Smooth muscle cell (in vitro differentiated cells): ENCODE data around the gene HIPK1. TPM values are rescaled to one million over a fixed set of nuclear protein-coding genes. Genes with fewer than 3 reads are reported as not detected.
A peak's percentile ranks its signal among the peaks of the same experiment; 100 is the strongest.

Experiments used
- DNase-seq: peaks from one replicate; lab custom pipeline; 2025; ENCODE audit not compliant: unreplicated experiment; lab: John Stamatoyannopoulos, UW
- H2AFZ ChIP-seq: fragments of 200-600 bp; sonication (generic); 2 replicates; pipeline ENCODE4 v1.6.0; 2016; ENCODE audit warnings: antibody characterized with exemption, low read depth, mild to moderate bottlenecking
- H3F3A ChIP-seq: fragments of 200-600 bp; sonication (generic); 2 replicates; pipeline ENCODE4 v1.6.0; 2017; ENCODE audit warnings: antibody characterized with exemption, low read depth
- H3K27ac ChIP-seq: fragments of 200-600 bp; sonication (generic); 2 replicates; pipeline ENCODE4 v1.5.1; 2016; ENCODE audit warnings: low read depth, mild to moderate bottlenecking
- H3K27me3 ChIP-seq: fragments of 200-600 bp; sonication (generic); 2 replicates; pipeline ENCODE4 v1.6.1; 2016; ENCODE audit warnings: low read depth, mild to moderate bottlenecking
- H3K36me3 ChIP-seq: fragments of 200-600 bp; sonication (generic); 2 replicates; pipeline ENCODE4 v1.5.1; 2016; ENCODE audit warnings: low read depth
- H3K4me1 ChIP-seq: fragments of 200-600 bp; sonication (generic); 2 replicates; pipeline ENCODE4 v1.5.1; 2016; ENCODE audit warnings: low read depth
- H3K4me2 ChIP-seq: fragments of 200-600 bp; sonication (generic); 2 replicates; pipeline ENCODE4 v1.6.0; 2016; ENCODE audit warnings: mild to moderate bottlenecking
- H3K4me3 ChIP-seq: fragments of 200-600 bp; sonication (generic); 2 replicates; pipeline ENCODE4 v1.5.1; 2016; ENCODE audit warnings: mild to moderate bottlenecking
- H3K79me2 ChIP-seq: fragments of 200-600 bp; sonication (generic); 2 replicates; pipeline ENCODE4 v1.6.0; 2016; ENCODE audit warnings: low read depth, mild to moderate bottlenecking
- H3K9ac ChIP-seq: fragments of 200-600 bp; sonication (generic); 2 replicates; pipeline ENCODE4 v1.6.0; 2016; ENCODE audit warnings: low read depth
- H3K9me3 ChIP-seq: fragments of 200-600 bp; sonication (generic); replicated peaks from 2 replicates; pipeline ENCODE4 v1.5.1; 2016; ENCODE audit warnings: low read depth
- H4K20me1 ChIP-seq: fragments of 200-600 bp; sonication (generic); 2 replicates; pipeline ENCODE4 v1.6.0; 2016; ENCODE audit warnings: low read depth
- WGBS: methylation state at CpG from one replicate; pipeline ENCODE4 v1.1.7; 2016; ENCODE audit warnings: low lambda C conversion rate; 5-methylcytosine and 5-hydroxymethylcytosine counted together
- polyA plus RNA-seq: library from polyadenylated mRNA; unstranded; fragments of >200 nt; fragmentation: Nextera tagmentation; extraction: Ambion mirVana; gene quantifications from 2 replicates; pipeline ENCODE4 v1.2.1, GENCODE V29; 2016
- total RNA-seq: library from RNA; depleted of rRNA; stranded (reverse); fragments of >200 nt; gene quantifications from 2 replicates; pipeline ENCODE4 v1.2.3, GENCODE V29; 2014
- TF ChIP-seq, protein P1 (sequence below): fragments of 200-600 bp; sonication (generic); IDR thresholded peaks from 2 replicates; pipeline ENCODE4 v1.5.1; 2017; ENCODE audit warnings: borderline replicate concordance, mild to moderate bottlenecking, antibody characterized with exemption; ENCODE audit not compliant: insufficient read depth, poor library complexity, severe bottlenecking

Gene HIPK1
- total and polyA plus RNA-seq, 2 experiments from 2014 or later = 12.0 to 34.2 TPM

DNA sequence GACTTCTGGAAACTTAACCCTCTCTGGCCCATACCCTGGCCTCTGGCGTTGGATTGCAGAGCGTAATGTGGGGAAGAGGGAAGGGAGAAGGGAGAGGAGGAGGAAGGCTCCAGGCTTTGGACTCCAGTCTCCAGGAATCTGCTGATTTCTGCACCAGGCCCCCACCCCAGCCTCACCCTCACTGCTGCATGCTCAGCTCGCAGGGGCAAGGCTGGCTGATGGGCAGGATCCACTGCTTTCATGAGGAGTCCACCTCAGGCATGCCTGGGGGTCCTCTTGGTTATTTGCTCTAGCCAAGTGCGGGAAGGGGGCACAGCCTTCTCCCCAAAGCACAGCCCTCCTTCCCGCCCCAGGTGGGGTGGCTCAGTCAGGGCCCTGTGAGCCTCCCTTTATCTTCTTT lies 53.8 kb downstream of the HIPK1 start:
- 58% methylated on average over 5 of the region's 5 CpGs for WGBS
- Histone ChIP-seq H3K4me1 (peaks cover 50% of the 10 kb centered on the region), H3K4me2 (peak overlapping the region; percentile 88), H3K27me3 (no peaks in the 10 kb centered on the region), H3K9me3 (no peaks in the 10 kb centered on the region), H3K27ac (peak overlapping the region; percentile 93), H2AFZ (no peak overlapping the region), H3K79me2 (peaks cover 15% of the 10 kb centered on the region), H3K9ac (peak overlapping the region; percentile 42), H3K4me3 (peak overlapping the region; percentile 36), H3K36me3 (no peaks in the 10 kb centered on the region), H4K20me1 (no peaks in the 10 kb centered on the region), H3F3A (peaks cover 24% of the 10 kb centered on the region)
- TF ChIP-seq, protein P1, sequence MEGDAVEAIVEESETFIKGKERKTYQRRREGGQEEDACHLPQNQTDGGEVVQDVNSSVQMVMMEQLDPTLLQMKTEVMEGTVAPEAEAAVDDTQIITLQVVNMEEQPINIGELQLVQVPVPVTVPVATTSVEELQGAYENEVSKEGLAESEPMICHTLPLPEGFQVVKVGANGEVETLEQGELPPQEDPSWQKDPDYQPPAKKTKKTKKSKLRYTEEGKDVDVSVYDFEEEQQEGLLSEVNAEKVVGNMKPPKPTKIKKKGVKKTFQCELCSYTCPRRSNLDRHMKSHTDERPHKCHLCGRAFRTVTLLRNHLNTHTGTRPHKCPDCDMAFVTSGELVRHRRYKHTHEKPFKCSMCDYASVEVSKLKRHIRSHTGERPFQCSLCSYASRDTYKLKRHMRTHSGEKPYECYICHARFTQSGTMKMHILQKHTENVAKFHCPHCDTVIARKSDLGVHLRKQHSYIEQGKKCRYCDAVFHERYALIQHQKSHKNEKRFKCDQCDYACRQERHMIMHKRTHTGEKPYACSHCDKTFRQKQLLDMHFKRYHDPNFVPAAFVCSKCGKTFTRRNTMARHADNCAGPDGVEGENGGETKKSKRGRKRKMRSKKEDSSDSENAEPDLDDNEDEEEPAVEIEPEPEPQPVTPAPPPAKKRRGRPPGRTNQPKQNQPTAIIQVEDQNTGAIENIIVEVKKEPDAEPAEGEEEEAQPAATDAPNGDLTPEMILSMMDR = no peak
- no peak for DNase-seq

DNA sequence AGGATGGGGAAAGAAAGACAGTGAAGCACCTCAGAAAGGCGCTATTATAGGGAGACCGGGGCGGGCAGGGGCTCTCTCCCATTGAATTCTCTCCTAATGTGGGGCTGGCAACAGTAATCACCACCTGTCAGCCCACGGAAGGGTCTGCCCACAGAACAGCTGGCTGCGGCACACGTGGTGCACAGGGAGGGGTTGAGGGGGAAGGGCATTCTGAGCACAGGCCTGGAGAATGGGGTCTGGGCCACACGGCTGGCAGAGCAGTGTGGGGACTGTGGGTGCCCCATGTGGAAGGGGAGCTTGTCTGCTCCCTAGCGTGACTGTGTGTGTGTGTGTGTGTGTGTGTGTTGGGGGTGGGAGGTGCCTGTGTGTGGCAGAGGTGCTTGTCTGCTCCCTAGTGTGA lies 54.3 kb downstream of the HIPK1 start:
- Histone ChIP-seq H3K9ac (peak overlapping the region; percentile 42), H3K4me2 (peak overlapping the region; percentile 88), H3F3A (peaks cover 24% of the 10 kb centered on the region), H3K27me3 (no peaks in the 10 kb centered on the region), H3K4me3 (peak overlapping the region; percentile 36), H3K79me2 (peaks cover 15% of the 10 kb centered on the region), H3K36me3 (no peaks in the 10 kb centered on the region), H2AFZ (no peak overlapping the region), H3K9me3 (no peaks in the 10 kb centered on the region), H3K27ac (peak overlapping the region; percentile 93), H4K20me1 (no peaks in the 10 kb centered on the region), H3K4me1 (peaks cover 46% of the 10 kb centered on the region)
- DNase-seq = no peak
- WGBS = 68% methylated on average over 8 of the region's 8 CpGs
- TF ChIP-seq, protein P1 = no peak

DNA sequence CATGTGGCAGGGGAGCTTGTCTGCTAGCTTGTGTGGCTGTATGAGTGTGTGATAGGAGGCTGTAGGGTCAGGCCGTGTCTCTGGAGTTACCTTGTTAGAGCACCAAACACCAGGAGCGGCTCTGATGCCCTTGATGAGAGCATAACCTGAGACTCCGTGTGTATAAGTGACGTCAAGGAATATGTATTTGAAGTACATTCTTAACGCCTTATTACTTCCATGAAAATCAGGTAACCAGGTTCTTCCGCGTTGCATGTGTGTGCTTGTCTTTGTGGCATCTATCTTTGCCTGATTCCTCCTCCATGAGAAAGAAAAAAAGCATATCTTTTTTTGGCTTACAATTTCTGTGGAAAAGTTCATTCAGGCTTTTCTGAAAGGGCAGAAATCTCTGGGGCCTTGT lies 54.7 kb downstream of the HIPK1 start:
- Histone ChIP-seq H3K27ac (peak overlapping the region; percentile 93), H3K36me3 (no peaks in the 10 kb centered on the region), H3F3A (peaks cover 24% of the 10 kb centered on the region), H4K20me1 (no peaks in the 10 kb centered on the region), H3K9me3 (no peaks in the 10 kb centered on the region), H3K9ac (no peak overlapping the region), H3K4me3 (no peak overlapping the region), H2AFZ (no peak overlapping the region), H3K27me3 (no peaks in the 10 kb centered on the region), H3K4me2 (peak overlapping the region; percentile 88), H3K4me1 (peaks cover 43% of the 10 kb centered on the region), H3K79me2 (peaks cover 15% of the 10 kb centered on the region)
- WGBS = 89% methylated on average over 7 of the region's 7 CpGs
- TF ChIP-seq, protein P1 = no peak
- no peak for DNase-seq

DNA sequence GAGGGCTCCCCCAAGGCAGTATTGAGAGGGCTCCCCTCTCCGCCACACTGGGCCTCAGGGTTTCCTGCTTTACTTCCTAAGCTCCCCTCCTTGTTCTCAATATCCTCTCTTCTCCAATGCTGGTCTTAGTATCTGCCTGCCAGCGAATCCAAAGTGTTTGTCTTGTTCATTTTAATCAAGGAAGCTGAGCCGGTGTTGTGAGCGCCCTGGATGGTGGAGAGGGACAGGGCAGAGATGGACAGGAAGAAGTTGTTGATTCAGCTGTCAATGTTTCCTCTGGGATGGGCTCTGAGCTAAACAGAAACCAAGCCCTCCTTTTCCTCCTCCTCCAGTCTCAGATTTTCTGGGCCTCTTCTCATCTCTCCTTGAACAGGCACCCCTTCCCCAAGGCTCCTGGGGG lies 55.6 kb downstream of the HIPK1 start:
- Histone ChIP-seq H3K27me3 (no peaks in the 10 kb centered on the region), H3K9ac (no peak overlapping the region), H3K9me3 (no peaks in the 10 kb centered on the region), H3K27ac (no peak overlapping the region), H2AFZ (no peak overlapping the region), H3K79me2 (peaks cover 15% of the 10 kb centered on the region), H3K4me3 (no peak overlapping the region), H3K4me2 (no peak overlapping the region), H4K20me1 (no peaks in the 10 kb centered on the region), H3F3A (peaks cover 22% of the 10 kb centered on the region), H3K36me3 (no peaks in the 10 kb centered on the region), H3K4me1 (peaks cover 40% of the 10 kb centered on the region)
- TF ChIP-seq, protein P1 = no peak
- no peak for DNase-seq
- WGBS = 87% methylated on average over 4 of the region's 4 CpGs
